ENCODE measurements around the gene BST2.

- TF ChIP-seq CTCF (IDR thresholded peaks at IDR 0.05; ENCODE audit: low read depth, low read length) = no peak
- no peak for TF ChIP-seq EZH2phosphoT487 (IDR thresholded peaks at IDR 0.05; ENCODE audit: low read depth)
Observed at GRCh38 chr19:17415121-17415520, 9.7 kb upstream of the BST2 start.

Measured in OCI-LY3 (cell line).